CD4-positive, alpha-beta T cell (primary cell): ENCODE results near the gene TRIM46. TPM values are rescaled to one million over a fixed set of nuclear protein-coding genes. Genes with fewer than 3 reads are reported as not detected.

Experiments used
- ATAC-seq: fragments of 200-7000 bp; cut with Tn5 transposase; one replicate; pipeline ENCODE4 v1.10.0; 2022; ENCODE audit warnings: mild to moderate bottlenecking; ENCODE audit not compliant: poor library complexity
- CTCF ChIA-PET: fragments of 350-600 bp; sonication (Branson Sonifier 250); formaldehyde crosslinking; loops from one replicate; lab custom pipeline; 2021; ENCODE audit warnings: antibody characterized with exemption, inconsistent platforms; lab: Charles Lee
- POLR2A ChIA-PET: fragments of 350-600 bp; sonication (Branson Sonifier 250); formaldehyde crosslinking; loops from one replicate; lab custom pipeline; 2021; ENCODE audit warnings: antibody characterized with exemption, inconsistent platforms; lab: Charles Lee
- DNase-seq, 14 experiments: peaks; one replicate each; pipeline ENCODE4 v3.0.0-alpha.2; 2013 to 2020; ENCODE audit warnings: mixed read lengths in 2 of 14
- H3K27ac ChIP-seq, 2 donors: one replicate each; pipeline versions ENCODE4 v1.5.1 to v1.7.0; 2013; ENCODE audit warnings: low read length in 2 of 2, low read depth in 1 of 2, mild to moderate bottlenecking in 1 of 2
- H3K27me3 ChIP-seq, 2 experiments: 1 replicate in 1 of 2; 2 replicates in 1 of 2; pipeline versions ENCODE4 v1.6.1 to v1.7.0; 2013; ENCODE audit warnings: low read length in 2 of 2, control low read depth in 1 of 2, mild to moderate bottlenecking in 1 of 2, moderate library complexity in 1 of 2; ENCODE audit not compliant: insufficient read depth in 2 of 2, control insufficient read depth in 1 of 2
- H3K36me3 ChIP-seq: one replicate; pipeline ENCODE4 v1.6.1; 2013; ENCODE audit warnings: low read length, control low read depth; ENCODE audit not compliant: insufficient read depth
- H3K4me1 ChIP-seq: one replicate; pipeline ENCODE4 v1.6.1; 2013; ENCODE audit warnings: low read length, control low read depth; ENCODE audit not compliant: insufficient read depth
- H3K4me3 ChIP-seq: one replicate; pipeline ENCODE4 v1.5.1; 2013; ENCODE audit warnings: mild to moderate bottlenecking, low read length, moderate library complexity
- H3K9me3 ChIP-seq, 2 experiments: 1 replicate in 1 of 2; 2 replicates in 1 of 2; pipeline versions ENCODE4 v1.6.1 to v1.7.0; 2013; ENCODE audit warnings: low read length in 2 of 2, mild to moderate bottlenecking in 2 of 2, control low read depth in 1 of 2, moderate library complexity in 1 of 2; ENCODE audit not compliant: control insufficient read depth in 1 of 2, insufficient read depth in 1 of 2
- H3K27ac Mint-ChIP-seq: one replicate; pipeline ENCODE4 v1.8.0; 2020; ENCODE audit warnings: mixed read lengths
- H3K27me3 Mint-ChIP-seq: one replicate; pipeline ENCODE4 v1.8.0; 2021; ENCODE audit warnings: mixed read lengths
- H3K36me3 Mint-ChIP-seq: one replicate; pipeline ENCODE4 v1.8.0; 2021; ENCODE audit warnings: low read depth, mixed read lengths
- H3K4me1 Mint-ChIP-seq: one replicate; pipeline ENCODE4 v1.8.0; 2021; ENCODE audit warnings: low read depth, mixed read lengths
- H3K4me3 Mint-ChIP-seq: one replicate; pipeline ENCODE4 v1.8.0; 2020; ENCODE audit warnings: mild to moderate bottlenecking, mixed read lengths
- H3K9me3 Mint-ChIP-seq: one replicate; pipeline ENCODE4 v1.8.0; 2020; ENCODE audit warnings: mixed read lengths
- intact Hi-C, 2 experiments: fragments of 100-400 bp; cut with DNase I in 1 of 2; cut with micrococcal nuclease in 1 of 2; formaldehyde crosslinking; loops; one replicate each; pipeline versions ENCODE4 v1.15.1 to v1.9.0; 2023 to 2025; cut with DNase I, micrococcal nuclease
- total RNA-seq, 174 experiments: library from RNA in 2 of 174; stranded (reverse) in 2 of 174; gene quantifications; one replicate each; pipeline ENCODE4 v1.2.3 and lab custom pipeline; 2021 to 2026
- TF ChIP-seq, protein P1 (sequence below): fragments of 200-600 bp; IDR thresholded peaks from one replicate; pipeline ENCODE4 v1.8.0; 2022; ENCODE audit warnings: antibody characterized with exemption, mild to moderate bottlenecking

Gene TRIM46
- total RNA-seq, 2 experiments from 2014 or later, result 2.9 to 3.0 TPM

DNA sequence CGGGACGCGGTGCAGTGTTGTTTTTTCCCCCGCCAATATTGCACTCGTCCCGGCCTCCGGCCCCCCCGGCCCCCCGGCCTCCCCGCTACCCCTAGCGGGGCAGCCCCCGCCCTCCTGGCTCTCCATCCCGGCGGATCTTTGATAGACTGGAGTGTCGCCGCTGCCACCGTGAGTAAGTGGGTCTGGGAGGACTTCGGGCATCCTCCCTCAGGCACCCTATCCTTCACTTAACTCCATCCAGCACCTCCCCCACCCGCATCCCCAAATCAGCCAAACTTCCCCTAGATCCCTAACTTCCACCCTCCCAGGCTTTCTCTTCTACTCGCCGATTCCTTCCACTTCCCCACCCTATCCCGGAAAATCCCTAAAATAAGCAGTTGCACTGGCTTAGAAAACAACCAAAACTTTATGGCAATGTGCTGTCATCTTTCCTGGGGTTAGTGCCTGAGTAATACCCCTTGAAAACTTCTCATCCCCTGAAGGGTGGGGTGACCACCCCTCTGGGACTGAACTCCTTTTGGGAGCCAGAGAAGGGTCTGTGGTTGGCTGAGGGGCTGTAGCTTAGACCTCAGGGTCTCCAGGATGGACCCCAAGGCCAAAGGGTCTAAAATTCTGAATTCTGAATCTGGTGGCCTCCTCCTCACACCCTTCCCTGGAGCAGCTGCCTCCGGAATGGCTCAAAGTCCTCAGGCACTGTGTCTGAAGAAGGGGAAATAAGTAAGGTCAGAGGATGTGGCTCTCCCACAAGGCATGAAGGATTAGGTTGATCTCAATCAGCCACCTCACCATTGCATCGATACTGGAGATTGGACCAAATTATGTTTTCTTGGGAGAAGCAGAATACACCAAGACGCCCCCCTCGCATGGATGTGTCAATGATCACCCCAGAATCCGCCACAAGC lies 21.8 kb downstream of the TRIM46 start:
- peak overlapping the region; percentile 96 for H3K27ac Mint-ChIP-seq
- TF ChIP-seq, protein P1, sequence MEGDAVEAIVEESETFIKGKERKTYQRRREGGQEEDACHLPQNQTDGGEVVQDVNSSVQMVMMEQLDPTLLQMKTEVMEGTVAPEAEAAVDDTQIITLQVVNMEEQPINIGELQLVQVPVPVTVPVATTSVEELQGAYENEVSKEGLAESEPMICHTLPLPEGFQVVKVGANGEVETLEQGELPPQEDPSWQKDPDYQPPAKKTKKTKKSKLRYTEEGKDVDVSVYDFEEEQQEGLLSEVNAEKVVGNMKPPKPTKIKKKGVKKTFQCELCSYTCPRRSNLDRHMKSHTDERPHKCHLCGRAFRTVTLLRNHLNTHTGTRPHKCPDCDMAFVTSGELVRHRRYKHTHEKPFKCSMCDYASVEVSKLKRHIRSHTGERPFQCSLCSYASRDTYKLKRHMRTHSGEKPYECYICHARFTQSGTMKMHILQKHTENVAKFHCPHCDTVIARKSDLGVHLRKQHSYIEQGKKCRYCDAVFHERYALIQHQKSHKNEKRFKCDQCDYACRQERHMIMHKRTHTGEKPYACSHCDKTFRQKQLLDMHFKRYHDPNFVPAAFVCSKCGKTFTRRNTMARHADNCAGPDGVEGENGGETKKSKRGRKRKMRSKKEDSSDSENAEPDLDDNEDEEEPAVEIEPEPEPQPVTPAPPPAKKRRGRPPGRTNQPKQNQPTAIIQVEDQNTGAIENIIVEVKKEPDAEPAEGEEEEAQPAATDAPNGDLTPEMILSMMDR, result no peak
- ChIA-PET CTCF (interaction anchor here (1.1 to 3.6 kb wide), 7 partner anchors 12 to 55 kb away, joined by 3 to 23 read pairs (median 9); partner anchors contain the start of genes KRTCAP2, MTX1 and THBS3), POLR2A (interaction anchor here (1.0 to 2.6 kb wide), 6 partner anchors 11 to 78 kb away, joined by 3 to 31 read pairs (median 10); partner anchors contain the start of genes CLK2, KRTCAP2, SCAMP3 and TRIM46)
- H3K27me3 Mint-ChIP-seq, result no peaks in the 10 kb centered on the region
- intact Hi-C loops, result loop anchor here (1.0 to 2.0 kb wide), 3 partner anchors 11 to 19 kb away; partner anchors contain the start of gene MTX1 (in 1 of the 2)
- peak overlapping the region; percentile 74 for H3K4me3 Mint-ChIP-seq
- no peaks in the 10 kb centered on the region for H3K9me3 ChIP-seq
- peak overlapping the region; percentile 62 for H3K4me3 ChIP-seq
- peaks cover 5% of the 10 kb centered on the region for H3K36me3 Mint-ChIP-seq
- H3K4me1 Mint-ChIP-seq, result peaks cover 27% of the 10 kb centered on the region
- ATAC-seq (no peak), DNase-seq (no peak)
- peaks cover 38% of the 10 kb centered on the region for H3K4me1 ChIP-seq
- no peaks in the 10 kb centered on the region for H3K9me3 Mint-ChIP-seq
- H3K27ac ChIP-seq, result no peak overlapping the region
- no peaks in the 10 kb centered on the region for H3K36me3 ChIP-seq
- no peaks in the 10 kb centered on the region for H3K27me3 ChIP-seq

DNA sequence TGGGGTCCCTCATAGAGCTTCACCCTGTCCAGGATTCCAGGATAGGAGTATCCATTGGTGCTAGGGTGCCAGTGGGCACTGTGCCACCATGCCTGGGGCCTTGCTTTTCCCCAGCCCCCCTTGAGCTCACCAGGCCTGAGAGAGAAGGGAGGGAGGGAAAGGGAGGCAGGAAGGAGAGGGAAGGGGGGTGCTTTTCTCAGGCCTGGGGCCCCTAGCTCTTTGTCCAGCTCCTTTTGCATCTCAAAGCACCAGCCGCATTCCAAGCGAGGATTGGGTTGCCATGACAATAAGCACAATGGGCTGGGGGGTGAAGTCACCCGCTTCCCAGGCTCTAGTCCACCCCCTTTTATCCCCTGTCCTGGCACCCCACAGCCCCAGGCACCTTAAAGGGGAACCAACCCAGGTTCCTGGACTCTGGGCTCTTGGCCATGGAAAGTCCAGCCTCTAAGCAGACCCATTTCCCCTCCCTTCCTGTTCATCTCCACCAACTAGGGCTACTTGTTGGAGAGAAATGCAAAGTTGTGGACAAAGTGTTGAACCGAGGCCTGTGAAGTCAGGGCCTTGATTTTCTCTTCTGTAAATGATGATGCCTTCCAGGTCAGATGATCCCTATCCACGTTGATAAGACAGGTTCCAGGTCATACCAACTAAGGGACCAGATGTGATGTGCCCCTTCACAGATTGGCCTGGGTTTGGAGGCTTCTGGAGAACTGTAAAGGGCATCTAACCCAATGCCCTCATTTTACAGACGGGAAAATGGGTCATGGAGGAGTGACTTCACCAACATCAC lies 22.6 kb downstream of the TRIM46 start:
- H3K4me1 ChIP-seq, result peaks cover 38% of the 10 kb centered on the region
- Mint-ChIP-seq H3K27ac (peak overlapping the region; percentile 96), H3K9me3 (no peaks in the 10 kb centered on the region), H3K4me3 (peak overlapping the region; percentile 74), H3K27me3 (no peaks in the 10 kb centered on the region), H3K4me1 (peaks cover 27% of the 10 kb centered on the region), H3K36me3 (peaks cover 5% of the 10 kb centered on the region)
- H3K36me3 ChIP-seq, result no peaks in the 10 kb centered on the region
- no peak overlapping the region for H3K27ac ChIP-seq
- H3K9me3 ChIP-seq, result no peaks in the 10 kb centered on the region
- ATAC-seq (no peak), DNase-seq (peak in 1 of 14 experiments; percentile 24)
- H3K4me3 ChIP-seq, result no peak overlapping the region
- TF ChIP-seq, protein P1, result no peak
- no peaks in the 10 kb centered on the region for H3K27me3 ChIP-seq
- ChIA-PET CTCF (no interaction called here), POLR2A (no interaction called here)
- intact Hi-C loops, result no loop called here

DNA sequence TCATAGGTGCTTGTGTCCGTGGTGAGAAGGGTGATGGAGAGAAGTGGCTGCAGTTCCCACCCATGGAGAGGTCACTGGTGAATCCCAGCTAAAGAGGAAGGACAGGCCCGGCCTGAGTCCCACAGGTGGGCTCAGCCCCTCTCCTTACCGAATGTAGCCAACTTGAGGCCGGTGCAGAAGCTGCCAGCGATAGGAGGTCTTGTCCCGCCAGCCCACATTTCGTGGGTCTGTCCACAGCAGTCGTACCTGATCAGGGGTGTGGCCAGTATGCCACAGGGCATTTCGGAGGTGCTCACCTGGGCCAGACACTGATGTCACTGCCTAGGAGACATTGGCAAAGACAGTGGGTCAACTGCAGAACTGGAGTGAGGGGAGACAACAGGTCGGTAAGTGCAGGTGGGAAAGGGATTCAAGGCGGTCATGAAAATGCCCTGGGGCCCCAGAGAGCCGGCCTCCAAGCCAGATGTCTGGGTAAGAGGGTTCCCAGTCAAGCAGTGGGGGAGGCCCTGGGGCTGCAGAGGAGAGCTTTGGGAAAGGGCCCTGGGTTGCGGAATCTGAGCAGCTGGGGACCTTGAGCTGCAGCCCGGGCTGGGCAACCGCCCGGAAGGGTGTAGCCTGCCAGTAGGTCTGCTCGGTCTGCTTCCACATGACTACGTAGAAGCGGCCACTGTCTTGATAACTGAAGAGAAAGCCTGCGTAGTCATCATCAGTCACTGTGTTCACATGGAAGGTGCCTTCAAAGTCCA lies 23.4 kb downstream of the TRIM46 start:
- Mint-ChIP-seq H3K27me3 (no peaks in the 10 kb centered on the region), H3K36me3 (peaks cover 5% of the 10 kb centered on the region), H3K4me3 (no peak overlapping the region), H3K9me3 (no peaks in the 10 kb centered on the region), H3K4me1 (peaks cover 27% of the 10 kb centered on the region), H3K27ac (no peak overlapping the region)
- DNase-seq (peak in 1 of 14 experiments; percentile 27), ATAC-seq (no peak)
- H3K4me3 ChIP-seq, result no peak overlapping the region
- TF ChIP-seq, protein P1, result no peak
- intact Hi-C loops, result no loop called here
- no peak overlapping the region for H3K27ac ChIP-seq
- POLR2A ChIA-PET, result no interaction called here
- H3K4me1 ChIP-seq, result peaks cover 35% of the 10 kb centered on the region
- CTCF ChIA-PET, result no interaction called here
- no peaks in the 10 kb centered on the region for H3K9me3 ChIP-seq
- no peaks in the 10 kb centered on the region for H3K36me3 ChIP-seq
- no peaks in the 10 kb centered on the region for H3K27me3 ChIP-seq
